Fibroblast of lung (primary cell): ENCODE measurements around the gene MYO5B. TPM values are rescaled to one million over a fixed set of nuclear protein-coding genes. Genes with fewer than 3 reads are reported as not detected.

Source experiments
- DNase-seq, 2 donors: peaks; one replicate each; pipeline versions ENCODE4 v3.0.0 to v3.0.0-alpha.2; 2010; ENCODE audit warnings: low read depth in 2 of 2
- H2AFZ ChIP-seq: 2 replicates; pipeline ENCODE4 v1.5.1; 2012; ENCODE audit warnings: low read length, control low read depth, inconsistent platforms
- H3K27ac ChIP-seq: 2 replicates; pipeline ENCODE4 v1.5.1; 2011; ENCODE audit warnings: low read length, control low read depth; ENCODE audit not compliant: insufficient read depth
- H3K27me3 ChIP-seq: 2 replicates; pipeline ENCODE4 v1.5.1; 2011; ENCODE audit warnings: mild to moderate bottlenecking, low read length; ENCODE audit not compliant: control insufficient read depth, insufficient read depth
- H3K36me3 ChIP-seq: 2 replicates; pipeline ENCODE4 v1.5.1; 2011; ENCODE audit warnings: low read length; ENCODE audit not compliant: control insufficient read depth, insufficient read depth
- H3K4me1 ChIP-seq: 2 replicates; pipeline ENCODE4 v1.5.1; 2011; ENCODE audit warnings: low read length; ENCODE audit not compliant: control insufficient read depth, insufficient read depth; ENCODE audit errors: extremely low read depth
- H3K4me2 ChIP-seq: 2 replicates; pipeline ENCODE4 v1.5.1; 2011; ENCODE audit warnings: low read length, control low read depth; ENCODE audit not compliant: insufficient read depth; ENCODE audit errors: extremely low read depth
- H3K4me3 ChIP-seq, 4 experiments: fragments of 200-600 bp in 1 of 4; sonication (generic) in 1 of 4; replicated peaks in 1 of 4; 2 replicates each; pipeline ENCODE4 v1.5.1; 2011 to 2016; ENCODE audit warnings: low read length in 4 of 4, low read depth in 3 of 4, mild to moderate bottlenecking in 3 of 4, control low read depth in 2 of 4, inconsistent platforms in 1 of 4, mixed read lengths in 1 of 4; ENCODE audit not compliant: insufficient read depth in 1 of 4; ENCODE audit errors: control extremely low read depth in 1 of 4
- H3K79me2 ChIP-seq: 2 replicates; pipeline ENCODE4 v1.5.1; 2012; ENCODE audit warnings: mild to moderate bottlenecking, low read length, inconsistent platforms; ENCODE audit not compliant: control insufficient read depth, insufficient read depth
- H3K9ac ChIP-seq: 2 replicates; pipeline ENCODE4 v1.5.1; 2011; ENCODE audit warnings: mild to moderate bottlenecking, low read length, control low read depth; ENCODE audit not compliant: insufficient read depth
- H3K9me3 ChIP-seq: 2 replicates; pipeline ENCODE4 v1.5.1; 2012; ENCODE audit warnings: low read depth, low read length; ENCODE audit not compliant: control insufficient read depth, insufficient read depth
- H4K20me1 ChIP-seq: 2 replicates; pipeline ENCODE4 v1.5.1; 2011; ENCODE audit warnings: low read length; ENCODE audit not compliant: control insufficient read depth, insufficient read depth; ENCODE audit errors: extremely low read depth
- CTCF ChIP-seq, 2 donors: IDR thresholded peaks in 1 of 2; conservative IDR thresholded peaks in 1 of 2; 1 replicate in 1 of 2; 2 replicates in 1 of 2; pipeline ENCODE4 v1.5.1; 2011 to 2012; ENCODE audit warnings: low read length in 2 of 2, control low read depth in 1 of 2, inconsistent platforms in 1 of 2, low read depth in 1 of 2, mild to moderate bottlenecking in 1 of 2
- EZH2 ChIP-seq: IDR thresholded peaks from 2 replicates; pipeline ENCODE4 v1.5.1; 2012; ENCODE audit warnings: low read length, control low read depth, mild to moderate bottlenecking; ENCODE audit errors: missing control alignments
- polyA plus RNA-seq, 2 donors: library from polyadenylated mRNA; depleted of rRNA in 1 of 2; stranded (reverse) in 1 of 2; unstranded in 1 of 2; fragments of >200 nt; gene quantifications; 2 replicates each; pipeline ENCODE4 v1.2.1, GENCODE V29; 2011 to 2012; ENCODE audit warnings: missing spikeins in 1 of 2
- total RNA-seq: library from RNA; depleted of rRNA; stranded (reverse); fragments of >200 nt; gene quantifications from 2 replicates; pipeline ENCODE4 v1.2.1, GENCODE V29; 2014

The MYO5B gene
- total and polyA plus RNA-seq, 2 donors (not counting 1 experiment from before 2014, with no cell fraction given): under 0.01 to 0.06 TPM

- no peak overlapping the region for H2AFZ ChIP-seq
- H3K9ac ChIP-seq: no peak overlapping the region
- H3K4me1 ChIP-seq: no peaks in the 10 kb centered on the region
- H3K27me3 ChIP-seq: no peaks in the 10 kb centered on the region
- DNase-seq: peak in 1 of 2 donors; percentile 41
- H3K79me2 ChIP-seq: no peaks in the 10 kb centered on the region
- no peak for TF ChIP-seq CTCF (conservative IDR thresholded peaks at IDR 0.05 in 1 of 2, IDR thresholded peaks at IDR 0.05 in 1 of 2; ENCODE audit: low read depth in 1 of 2, low read length in 2 of 2)
- no peak for TF ChIP-seq EZH2
- no peaks in the 10 kb centered on the region for H3K36me3 ChIP-seq
- H3K4me2 ChIP-seq: no peak overlapping the region
- H3K27ac ChIP-seq: no peak overlapping the region
- H3K4me3 ChIP-seq: no peak overlapping the region
- H4K20me1 ChIP-seq: no peaks in the 10 kb centered on the region
- H3K9me3 ChIP-seq: no peaks in the 10 kb centered on the region
Measured at GRCh38 chr18:49880661-49881060, 314.3 kb downstream of the MYO5B start.

DNA sequence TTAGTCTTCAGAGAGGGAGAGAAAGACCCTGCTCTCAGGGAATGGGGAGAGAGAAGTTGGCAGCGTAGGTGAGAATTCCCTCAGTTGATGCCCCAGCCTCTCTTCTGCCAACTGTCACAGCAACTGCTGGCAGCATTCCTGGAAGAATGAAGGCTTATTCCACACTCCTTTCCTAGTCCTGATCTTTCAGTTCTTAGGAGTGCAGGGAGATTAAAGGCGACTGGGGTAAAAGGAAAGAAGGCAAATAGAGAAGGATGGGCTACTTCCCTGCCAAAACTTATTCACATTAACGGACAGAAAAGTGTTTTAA is 315.7 kb downstream of the MYO5B start:
- TF ChIP-seq CTCF (conservative IDR thresholded peaks at IDR 0.05 in 1 of 2, IDR thresholded peaks at IDR 0.05 in 1 of 2; ENCODE audit: low read depth in 1 of 2, low read length in 2 of 2): no peak
- TF ChIP-seq EZH2: no peak
- H3K9ac ChIP-seq: no peak overlapping the region
- no peak for DNase-seq
- no peaks in the 10 kb centered on the region for H4K20me1 ChIP-seq
- H3K9me3 ChIP-seq: no peaks in the 10 kb centered on the region
- no peaks in the 10 kb centered on the region for H3K36me3 ChIP-seq
- H3K4me3 ChIP-seq: no peak overlapping the region
- no peak overlapping the region for H3K27ac ChIP-seq
- H3K4me2 ChIP-seq: no peak overlapping the region
- no peaks in the 10 kb centered on the region for H3K4me1 ChIP-seq
- H2AFZ ChIP-seq: no peak overlapping the region
- no peaks in the 10 kb centered on the region for H3K27me3 ChIP-seq
- no peaks in the 10 kb centered on the region for H3K79me2 ChIP-seq

GRCh38 chr18:49878567-49879270 is 316.2 kb downstream of the MYO5B start:
- Histone ChIP-seq H2AFZ (no peak overlapping the region), H3K4me2 (no peak overlapping the region), H4K20me1 (no peaks in the 10 kb centered on the region), H3K4me1 (no peaks in the 10 kb centered on the region), H3K4me3 (no peak overlapping the region), H3K27me3 (no peaks in the 10 kb centered on the region), H3K27ac (no peak overlapping the region), H3K36me3 (no peaks in the 10 kb centered on the region), H3K9me3 (no peaks in the 10 kb centered on the region), H3K79me2 (no peaks in the 10 kb centered on the region), H3K9ac (no peak overlapping the region)
- peak in 1 of 2 donors; percentile 80 for DNase-seq
- TF ChIP-seq CTCF (conservative IDR thresholded peaks at IDR 0.05 in 1 of 2, IDR thresholded peaks at IDR 0.05 in 1 of 2; ENCODE audit: low read depth in 1 of 2, low read length in 2 of 2): no peak
- no peak for TF ChIP-seq EZH2
